K562 (cell line): ENCODE measurements around the gene ITGAE. TPM values are rescaled to one million over a fixed set of nuclear protein-coding genes. Genes with fewer than 3 reads are reported as not detected.
A peak's percentile ranks its signal among the peaks of the same experiment; 100 is the strongest.

Experiments used
- ARID3B ChIP-seq: fragments of 250-450 bp; sonication (Bioruptor Pico); IDR thresholded peaks from 2 replicates; pipeline ENCODE4 v1.4.0; 2020; ENCODE audit warnings: borderline replicate concordance
- BHLHE40 ChIP-seq: IDR thresholded peaks from 2 replicates; pipeline ENCODE4 v1.6.1; 2011; ENCODE audit warnings: low read length, improper control_type of control experiment
- CBFA2T2 ChIP-seq: fragments of 450-650 bp; conservative IDR thresholded peaks from 2 replicates; pipeline ENCODE4 v1.6.1; 2017; ENCODE audit warnings: mild to moderate bottlenecking
- E2F8 ChIP-seq: fragments of 450-650 bp; IDR thresholded peaks from 2 replicates; pipeline ENCODE4 v1.7.1; 2018; ENCODE audit warnings: mild to moderate bottlenecking, low read depth; ENCODE audit not compliant: partially characterized antibody
- ETV1 ChIP-seq: fragments of 450-650 bp; conservative IDR thresholded peaks from 2 replicates; pipeline ENCODE4 v1.6.1; 2016; ENCODE audit warnings: missing genetic modification characterization, control low read depth, low read depth, missing compliant biosample characterization
- FOS ChIP-seq: IDR thresholded peaks from 3 replicates; pipeline ENCODE4 v1.6.1; 2011; ENCODE audit not compliant: insufficient read length; ENCODE audit errors: extremely low read depth
- GABPB2 ChIP-seq: fragments of 250-450 bp; sonication (Bioruptor Pico); conservative IDR thresholded peaks from 2 replicates; pipeline ENCODE4 v1.5.1; 2021; ENCODE audit warnings: mild to moderate bottlenecking
- HCFC1 ChIP-seq: IDR thresholded peaks from 2 replicates; pipeline ENCODE4 v1.6.1; 2012; ENCODE audit warnings: low read depth, low read length, improper control_type of control experiment
- HDAC1 ChIP-seq, 2 experiments: fragments of 450-650 bp; IDR thresholded peaks; 2 replicates each; pipeline ENCODE4 v1.6.1; 2016 to 2017; ENCODE audit warnings: inconsistent platforms in 1 of 2, mild to moderate bottlenecking in 1 of 2, moderate library complexity in 1 of 2
- ILF3 ChIP-seq: fragments of 450-650 bp; IDR thresholded peaks from 2 replicates; pipeline ENCODE4 v1.6.1; 2018; ENCODE audit warnings: antibody characterized with exemption, mild to moderate bottlenecking, moderate library complexity, borderline replicate concordance
- MEF2A ChIP-seq: IDR thresholded peaks from 2 replicates; pipeline ENCODE4 v1.6.1; 2011; ENCODE audit warnings: low read depth, mild to moderate bottlenecking, low read length, moderate library complexity; ENCODE audit not compliant: control insufficient read depth
- MTA3 ChIP-seq: fragments of 450-650 bp; formaldehyde crosslinking; IDR thresholded peaks from 2 replicates; pipeline ENCODE4 v1.6.1; 2017; ENCODE audit warnings: mild to moderate bottlenecking, borderline replicate concordance
- NCOR1 ChIP-seq: fragments of 450-650 bp; IDR thresholded peaks from 2 replicates; pipeline ENCODE4 v1.6.1; 2016; ENCODE audit warnings: mild to moderate bottlenecking, moderate library complexity
- NFIC ChIP-seq: fragments of 450-650 bp; IDR thresholded peaks from 2 replicates; pipeline ENCODE4 v1.6.1; 2017; ENCODE audit warnings: mild to moderate bottlenecking, inconsistent platforms
- NR3C1 ChIP-seq: sonication (generic); formaldehyde crosslinking; IDR thresholded peaks from 2 replicates; pipeline ENCODE4 v1.8.1; 2022; ENCODE audit warnings: missing genetic modification reagents
- POLR2G ChIP-seq: fragments of 200-400 bp; formaldehyde crosslinking; IDR thresholded peaks from 2 replicates; pipeline ENCODE4 v1.6.1; 2017; ENCODE audit warnings: low read depth, mild to moderate bottlenecking, antibody characterized with exemption, low read length, moderate library complexity
- SLC30A9 ChIP-seq: fragments of 250-450 bp; sonication (Bioruptor Pico); IDR thresholded peaks from 2 replicates; pipeline ENCODE4 v1.8.0; 2022; ENCODE audit warnings: mild to moderate bottlenecking, moderate library complexity
- SRF ChIP-seq, 2 experiments: fragments of 250-450, 450-650 bp in 1 of 2; sonication (Bioruptor Pico) in 1 of 2; sonication (generic) in 1 of 2; formaldehyde crosslinking; IDR thresholded peaks; 2 replicates each; pipeline versions ENCODE4 v1.5.0 to v1.5.1; 2020 to 2022; ENCODE audit warnings: mild to moderate bottlenecking in 1 of 2, missing genetic modification reagents in 1 of 2
- SRSF1 ChIP-seq: fragments of 200-400 bp; formaldehyde crosslinking; IDR thresholded peaks from 2 replicates; pipeline ENCODE4 v1.6.1; 2017; ENCODE audit warnings: mild to moderate bottlenecking, low read depth, low read length, moderate library complexity
- SRSF9 ChIP-seq: fragments of 200-400 bp; formaldehyde crosslinking; IDR thresholded peaks from 2 replicates; pipeline ENCODE4 v1.6.1; 2017; ENCODE audit warnings: low read depth, low read length, borderline replicate concordance
- ZFP1 ChIP-seq: fragments of 450-650 bp; formaldehyde crosslinking; IDR thresholded peaks from 2 replicates; pipeline ENCODE4 v1.4.0; 2020; ENCODE audit warnings: mild to moderate bottlenecking, mixed read lengths
- ZNF165 ChIP-seq: fragments of 250-450 bp; sonication (Bioruptor Pico); IDR thresholded peaks from 2 replicates; pipeline ENCODE4 v1.4.0; 2020; ENCODE audit warnings: borderline replicate concordance
- ZNF778 ChIP-seq: fragments of 450-650 bp; formaldehyde crosslinking; IDR thresholded peaks from 2 replicates; pipeline ENCODE4 v1.4.0; 2020; ENCODE audit warnings: mild to moderate bottlenecking, moderate library complexity
- polyA plus RNA-seq, 8 experiments: library from polyadenylated mRNA; depleted of rRNA in 4 of 8; stranded (reverse) in 5 of 8; unstranded in 3 of 8; fragments of >200 nt; fragmentation: Nextera tagmentation in 2 of 8; fragmentation: Illumina TruSeq in 1 of 8; extraction: Ambion mirVana in 2 of 8; extraction: Trizol in 1 of 8; gene quantifications; 2 replicates each; pipeline versions ENCODE4 v1.2.1 to v1.2.3, GENCODE V29; 2011 to 2014; ENCODE audit warnings: inconsistent platforms in 1 of 8, missing spikeins in 1 of 8
- total RNA-seq, 7 experiments: library from RNA; depleted of rRNA in 6 of 7; stranded (reverse); fragments of >200 nt in 6 of 7; fragmentation: Illumina TruSeq in 2 of 7; extraction: Trizol in 2 of 7; gene quantifications; 2 replicates each; pipeline versions ENCODE4 v1.2.1 to v1.2.3, GENCODE V29; 2011 to 2021; ENCODE audit warnings: low replicate concordance in 1 of 7
- TF ChIP-seq, protein P1 (sequence below), 2 experiments: fragments of 250-450 bp in 1 of 2; fragments of 450-650 bp in 1 of 2; sonication (Bioruptor Pico) in 1 of 2; IDR thresholded peaks; 2 replicates each; pipeline versions ENCODE4 v1.6.1 to v1.8.0; 2016 to 2021; ENCODE audit warnings: mild to moderate bottlenecking in 2 of 2, moderate library complexity in 2 of 2, missing compliant biosample characterization in 1 of 2, missing genetic modification characterization in 1 of 2

ITGAE gene
- total and polyA plus RNA-seq, 9 of the 15 experiments (the other 6 are each of a cell fraction or from before 2014, with no cell fraction given): 14.8 to 160 (median 27.0) TPM

- TF ChIP-seq ARID3B (CRISPR knock-in tag) (no peak), NCOR1 (no peak), SLC30A9 (CRISPR knock-in tag) (no peak), CBFA2T2 (no peak), NFIC (peak; percentile 58), MEF2A (no peak), MTA3 (no peak), FOS (peak; percentile 15), ZFP1 (no peak), POLR2G (peak; percentile 92), ZNF778 (CRISPR knock-in tag) (no peak), BHLHE40 (peak; percentile 15; the same call in 1 of the 2 replicates), SRF (CRISPR knock-in tag; IDR thresholded peaks at IDR 0.05) (0 out of 4 replicates have a peak, but pooled peaks of 1 of the 2 experiments have one; percentile 42), ILF3 (no peak), E2F8 (no peak), ETV1 (tag) (no peak), HCFC1 (no peak), SRSF9 (no peak), HDAC1 (IDR thresholded peaks at IDR 0.05) (peak in 1 of 2 experiments; percentile 43; a peak in 1 of 4 replicates), NR3C1 (no peak), ZNF165 (CRISPR knock-in tag) (no peak), GABPB2 (CRISPR knock-in tag) (no peak), SRSF1 (no peak)
- TF ChIP-seq, protein P1, sequence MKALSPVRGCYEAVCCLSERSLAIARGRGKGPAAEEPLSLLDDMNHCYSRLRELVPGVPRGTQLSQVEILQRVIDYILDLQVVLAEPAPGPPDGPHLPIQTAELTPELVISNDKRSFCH (CRISPR knock-in tag; IDR thresholded peaks at IDR 0.05): no peak
- TF ChIP-seq, protein P1 (tag; IDR thresholded peaks at IDR 0.05): no peak
Measured at GRCh38 chr17:3668279-3669084, 132.5 kb downstream of the ITGAE start, which contains the start of the genes EMC6 and TAX1BP3 (continued).
